HepG2 (cell line): ENCODE data around the gene GCM1. TPM values are rescaled to one million over a fixed set of nuclear protein-coding genes. Genes with fewer than 3 reads are reported as not detected.

ENCODE experiments used
- ATAC-seq: fragments of 200-7000 bp; cut with Tn5 transposase; 3 replicates; pipeline ENCODE4 v1.9.1; 2020; ENCODE audit warnings: mild to moderate bottlenecking, moderate library complexity
- BruUV-seq: library from RNA; stranded (reverse); fragments of 400-500 nt; replicated peaks from 2 replicates; lab custom pipeline; 2021; lab: Mats Ljungman, UMichigan
- CTCF ChIA-PET: fragments of 300-600 bp; formaldehyde crosslinking; extraction: SDS; loops from one replicate; lab custom pipeline; 2021; ENCODE audit warnings: low total read pairs, inconsistent platforms, low intra/inter-chr PET ratio; lab: Yijun Ruan, JAX
- POLR2A ChIA-PET: fragments of 350-600 bp; sonication (Branson Sonifier 250); formaldehyde crosslinking; loops from one replicate; lab custom pipeline; 2020; ENCODE audit warnings: antibody characterized with exemption, inconsistent platforms; lab: Yijun Ruan, JAX
- DNase-seq: peaks from one replicate; pipeline ENCODE4 v3.0.0-alpha.2; 2015; ENCODE audit warnings: low spot score
- FAIRE-seq: peaks from 3 replicates; lab custom pipeline; 2011; peaks lifted over from hg19 to GRCh38; lab: Jason Lieb, UNC
- H2AFZ ChIP-seq: one replicate; pipeline ENCODE4 v1.6.1; 2011; ENCODE audit warnings: low read length, inconsistent platforms
- H3K27ac ChIP-seq: fragments of 300-600 bp; 3 replicates; pipeline ENCODE4 v1.8.0; 2011; ENCODE audit warnings: mixed run types, mild to moderate bottlenecking, mixed read lengths, low read length, inconsistent platforms; ENCODE audit not compliant: insufficient read depth; ENCODE audit errors: extremely low read length
- H3K27me3 ChIP-seq, 2 experiments: fragments of 200-600 bp in 1 of 2; 2 replicates in 1 of 2; 3 replicates in 1 of 2; pipeline versions ENCODE4 v1.6.0 to v1.8.0; 2011; ENCODE audit warnings: low read length in 2 of 2, mild to moderate bottlenecking in 2 of 2, moderate library complexity in 2 of 2, inconsistent platforms in 1 of 2; ENCODE audit not compliant: insufficient read depth in 2 of 2, control insufficient read depth in 1 of 2
- H3K36me3 ChIP-seq, 2 experiments: fragments of 200-600 bp in 1 of 2; replicated peaks in 1 of 2; 2 replicates in 1 of 2; 3 replicates in 1 of 2; pipeline versions ENCODE4 v1.5.1 to v1.8.0; 2011; ENCODE audit warnings: low read length in 2 of 2, inconsistent platforms in 1 of 2; ENCODE audit not compliant: insufficient read depth in 2 of 2, control insufficient read depth in 1 of 2
- H3K4me1 ChIP-seq: 2 replicates; pipeline ENCODE4 v1.5.1; 2012; ENCODE audit warnings: low read length, inconsistent platforms; ENCODE audit not compliant: insufficient read depth
- H3K4me2 ChIP-seq: 2 replicates; pipeline ENCODE4 v1.6.0; 2011; ENCODE audit warnings: low read depth, low read length, inconsistent platforms
- H3K4me3 ChIP-seq, 3 experiments: fragments of 200-600 bp in 1 of 3; sonication (generic), shearing (Covaris generic) in 1 of 3; replicated peaks in 1 of 3; 2 replicates each; pipeline ENCODE4 v1.5.1; 2011 to 2016; ENCODE audit warnings: low read length in 3 of 3, inconsistent platforms in 2 of 3, low read depth in 2 of 3, mild to moderate bottlenecking in 2 of 3, control low read depth in 1 of 3, mixed read lengths in 1 of 3; ENCODE audit not compliant: insufficient read depth in 1 of 3
- H3K79me2 ChIP-seq: one replicate; pipeline ENCODE4 v1.6.1; 2011; ENCODE audit warnings: low read length, inconsistent platforms; ENCODE audit not compliant: insufficient read depth
- H3K9ac ChIP-seq: 2 replicates; pipeline ENCODE4 v1.6.0; 2011; ENCODE audit warnings: mild to moderate bottlenecking, low read depth, low read length, inconsistent platforms; ENCODE audit not compliant: insufficient read depth
- H3K9me3 ChIP-seq: 2 replicates; pipeline ENCODE4 v1.5.1; 2012; ENCODE audit warnings: mild to moderate bottlenecking, low read length
- H4K20me1 ChIP-seq: 2 replicates; pipeline ENCODE4 v1.6.0; 2011; ENCODE audit warnings: inconsistent platforms, mild to moderate bottlenecking, low read length, moderate library complexity; ENCODE audit not compliant: insufficient read depth
- LCORL ChIP-seq, 2 experiments: fragments of 450-650 bp in 1 of 2; sonication (generic) in 1 of 2; formaldehyde crosslinking in 1 of 2; IDR thresholded peaks; 2 replicates each; pipeline versions ENCODE4 v1.5.0 to v1.6.1; 2017 to 2020; ENCODE audit warnings: antibody characterized with exemption in 1 of 2, missing genetic modification reagents in 1 of 2
- PHB2 ChIP-seq: fragments of 450-650 bp; IDR thresholded peaks from 2 replicates; pipeline ENCODE4 v1.6.1; 2018; ENCODE audit not compliant: partially characterized antibody
- STAG1 ChIP-seq: sonication (generic); formaldehyde crosslinking; IDR thresholded peaks from 2 replicates; pipeline ENCODE4 v1.4.0; 2020; ENCODE audit warnings: missing genetic modification reagents
- ZFP36 ChIP-seq: fragments of 150-350 bp; IDR thresholded peaks from 2 replicates; pipeline ENCODE4 v1.6.1; 2018; ENCODE audit warnings: borderline replicate concordance, low read length, low read depth; ENCODE audit not compliant: partially characterized antibody
- ZNF552 ChIP-seq: sonication (generic); formaldehyde crosslinking; IDR thresholded peaks from 2 replicates; pipeline ENCODE4 v1.9.0; 2022; ENCODE audit warnings: missing genetic modification reagents, mild to moderate bottlenecking, borderline replicate concordance
- WGBS: methylation state at CpG from one replicate; pipeline ENCODE4 v1.1.6; 2017; ENCODE audit warnings: low lambda C conversion rate; 5-methylcytosine and 5-hydroxymethylcytosine counted together
- in situ Hi-C: cut with HindIII; loops from 2 replicates; pipeline ENCODE4 v1.10.0; 2017; ENCODE audit warnings: low pct_unique_long_range_greater_than_20kb; ENCODE audit not compliant: extremely low pct_ligation_motif_present
- intact Hi-C: fragments of 100-400 bp; cut with micrococcal nuclease; formaldehyde crosslinking; loops from one replicate; pipeline ENCODE4 v1.10.0; 2022; ENCODE audit not compliant: unreplicated experiment
- polyA plus RNA-seq, 8 experiments: library from polyadenylated mRNA; depleted of rRNA in 3 of 8; stranded (reverse) in 7 of 8; unstranded in 1 of 8; fragments of >200 nt; fragmentation: Illumina TruSeq in 4 of 8; extraction: Trizol in 4 of 8; gene quantifications; 2 replicates each; pipeline versions ENCODE4 v1.2.1 to v1.2.3, GENCODE V29; 2011 to 2016; ENCODE audit warnings: low read depth in 4 of 8, missing spikeins in 1 of 8, mixed read lengths in 1 of 8; ENCODE audit not compliant: insufficient read depth in 1 of 8
- total RNA-seq, 5 experiments: library from RNA; depleted of rRNA; stranded (reverse); fragments of >200 nt; fragmentation: Illumina TruSeq; extraction: Trizol; gene quantifications; 2 replicates each; pipeline ENCODE4 v1.2.3, GENCODE V29; 2016; ENCODE audit warnings: low read depth in 1 of 5
- TF ChIP-seq, protein P1 (sequence below): sonication (generic); IDR thresholded peaks from 2 replicates; pipeline ENCODE4 v1.6.1; 2016; ENCODE audit warnings: low read depth, borderline replicate concordance
- TF ChIP-seq, protein P2 (sequence below): sonication (generic); formaldehyde crosslinking; IDR thresholded peaks from 2 replicates; pipeline ENCODE4 v1.5.0; 2020; ENCODE audit warnings: mild to moderate bottlenecking, missing genetic modification reagents, moderate library complexity

The GCM1 gene
- total and polyA plus RNA-seq, 2 of the 13 experiments (the other 11 are each of a cell fraction or from before 2014, with no cell fraction given) = 0.04 to 0.13 TPM

DNA sequence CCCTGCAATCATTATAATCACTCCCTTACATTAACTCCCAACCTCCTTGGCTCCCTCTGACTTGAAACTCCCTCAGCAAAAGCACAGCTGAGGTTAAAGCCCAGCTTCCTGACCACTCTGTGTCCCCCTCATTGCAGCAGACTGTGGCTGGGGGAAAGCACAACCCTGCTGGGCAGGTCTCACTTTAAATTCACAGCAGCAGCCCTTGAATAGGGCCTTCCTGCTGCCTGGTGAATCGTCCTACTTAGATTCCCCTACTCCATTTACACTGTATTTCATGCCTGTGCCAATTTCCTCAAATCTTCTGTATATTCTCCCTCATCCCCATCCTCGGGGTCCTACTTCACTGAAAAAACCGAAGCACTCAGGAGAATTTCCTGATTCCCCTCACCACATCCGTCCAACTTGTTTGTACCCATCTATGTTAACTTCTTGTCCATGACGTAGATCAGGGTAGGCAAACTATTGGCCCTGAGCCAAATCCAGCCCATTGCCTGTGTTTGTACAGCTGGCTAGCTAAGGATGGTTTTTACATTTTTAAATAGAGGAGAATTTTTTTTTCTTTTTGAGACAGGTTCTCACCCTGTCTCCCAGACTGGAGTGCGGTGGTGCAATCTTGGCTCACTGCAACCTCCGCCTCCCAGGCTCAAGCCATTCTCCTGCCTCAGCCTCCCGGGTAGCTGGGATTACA, 31.5 kb upstream of the GCM1 start:
- H4K20me1 ChIP-seq = no peaks in the 10 kb centered on the region
- ChIA-PET CTCF (no interaction called here), POLR2A (no interaction called here)
- intact Hi-C loops = no loop called here
- H3K79me2 ChIP-seq = no peaks in the 10 kb centered on the region
- DNase-seq = no peak
- H3K36me3 ChIP-seq = no peaks in the 10 kb centered on the region
- no TSS peak for BruUV-seq
- no peaks in the 10 kb centered on the region for H3K4me1 ChIP-seq
- no peak overlapping the region for H2AFZ ChIP-seq
- no peak overlapping the region for H3K4me2 ChIP-seq
- H3K9me3 ChIP-seq = no peaks in the 10 kb centered on the region
- H3K27me3 ChIP-seq = 0 out of 5 replicates have a peak, but pooled peaks cover 0 to 6% of the 10 kb centered on the region in 2 experiments
- TF ChIP-seq ZFP36 (no peak), LCORL (IDR thresholded peaks at IDR 0.05) (0 out of 2 replicates have a peak, but pooled peaks have one; percentile 45), LCORL (CRISPR knock-in tag; IDR thresholded peaks at IDR 0.05) (no peak), ZNF552 (CRISPR knock-in tag) (no peak)
- TF ChIP-seq, protein P1, sequence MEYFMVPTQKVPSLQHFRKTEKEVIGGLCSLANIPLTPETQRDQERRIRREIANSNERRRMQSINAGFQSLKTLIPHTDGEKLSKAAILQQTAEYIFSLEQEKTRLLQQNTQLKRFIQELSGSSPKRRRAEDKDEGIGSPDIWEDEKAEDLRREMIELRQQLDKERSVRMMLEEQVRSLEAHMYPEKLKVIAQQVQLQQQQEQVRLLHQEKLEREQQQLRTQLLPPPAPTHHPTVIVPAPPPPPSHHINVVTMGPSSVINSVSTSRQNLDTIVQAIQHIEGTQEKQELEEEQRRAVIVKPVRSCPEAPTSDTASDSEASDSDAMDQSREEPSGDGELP = peak; percentile 49; the same call in 1 of the 2 replicates
- H3K27ac ChIP-seq = no peak overlapping the region
- in situ Hi-C loops = loop anchor here (5.0 to 10.0 kb wide), 2 partner anchors 115 to 302 kb away; no protein-coding TSS in a partner anchor
- FAIRE-seq = no peak
- WGBS = 23% methylated on average over 8 of the region's 8 CpGs
- ATAC-seq = no peak
- H3K4me3 ChIP-seq = no peak overlapping the region
- H3K9ac ChIP-seq = no peak overlapping the region

GRCh38 chr6:53178837-53179432, 30.3 kb upstream of the GCM1 start:
- CTCF ChIA-PET = no interaction called here

More at GRCh38 chr6:53178837-53179432, 30.3 kb upstream of the GCM1 start:
- no peak overlapping the region for H2AFZ ChIP-seq
- 0% methylated on average over 1 of the region's 1 CpG for WGBS
- no peaks in the 10 kb centered on the region for H3K36me3 ChIP-seq
- no peak overlapping the region for H3K27ac ChIP-seq
- ATAC-seq = no peak
- no peak overlapping the region for H3K4me3 ChIP-seq
- peak; percentile 20 for TF ChIP-seq STAG1 (CRISPR knock-in tag)
- TF ChIP-seq, protein P2, sequence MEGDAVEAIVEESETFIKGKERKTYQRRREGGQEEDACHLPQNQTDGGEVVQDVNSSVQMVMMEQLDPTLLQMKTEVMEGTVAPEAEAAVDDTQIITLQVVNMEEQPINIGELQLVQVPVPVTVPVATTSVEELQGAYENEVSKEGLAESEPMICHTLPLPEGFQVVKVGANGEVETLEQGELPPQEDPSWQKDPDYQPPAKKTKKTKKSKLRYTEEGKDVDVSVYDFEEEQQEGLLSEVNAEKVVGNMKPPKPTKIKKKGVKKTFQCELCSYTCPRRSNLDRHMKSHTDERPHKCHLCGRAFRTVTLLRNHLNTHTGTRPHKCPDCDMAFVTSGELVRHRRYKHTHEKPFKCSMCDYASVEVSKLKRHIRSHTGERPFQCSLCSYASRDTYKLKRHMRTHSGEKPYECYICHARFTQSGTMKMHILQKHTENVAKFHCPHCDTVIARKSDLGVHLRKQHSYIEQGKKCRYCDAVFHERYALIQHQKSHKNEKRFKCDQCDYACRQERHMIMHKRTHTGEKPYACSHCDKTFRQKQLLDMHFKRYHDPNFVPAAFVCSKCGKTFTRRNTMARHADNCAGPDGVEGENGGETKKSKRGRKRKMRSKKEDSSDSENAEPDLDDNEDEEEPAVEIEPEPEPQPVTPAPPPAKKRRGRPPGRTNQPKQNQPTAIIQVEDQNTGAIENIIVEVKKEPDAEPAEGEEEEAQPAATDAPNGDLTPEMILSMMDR = 0 out of 2 replicates have a peak, but pooled peaks have one; percentile 15
- TF ChIP-seq PHB2 = no peak
- H3K4me2 ChIP-seq = no peak overlapping the region
- H3K9me3 ChIP-seq = no peaks in the 10 kb centered on the region
- in situ Hi-C loops (loop anchor here (5.0 to 10.0 kb wide), 2 partner anchors 116 to 303 kb away; no protein-coding TSS in a partner anchor), intact Hi-C loops (no loop called here)
- no peaks in the 10 kb centered on the region for H3K79me2 ChIP-seq
- DNase-seq = no peak
- H3K27me3 ChIP-seq = 0 out of 5 replicates have a peak, but pooled peaks cover 0 to 6% of the 10 kb centered on the region in 2 experiments
- H3K4me1 ChIP-seq = no peaks in the 10 kb centered on the region
- FAIRE-seq = no peak
- no peaks in the 10 kb centered on the region for H4K20me1 ChIP-seq
- no TSS peak for BruUV-seq
- POLR2A ChIA-PET = no interaction called here
- H3K9ac ChIP-seq = no peak overlapping the region
